Measurements from ENCODE around the gene CABP2. TPM values are rescaled to one million over a fixed set of nuclear protein-coding genes. Genes with fewer than 3 reads are reported as not detected.

The CABP2 gene
- total RNA-seq, 3 donors from 2014 or later (not counting 1 experiment from before 2014, with no cell fraction given), result not detected

DNA sequence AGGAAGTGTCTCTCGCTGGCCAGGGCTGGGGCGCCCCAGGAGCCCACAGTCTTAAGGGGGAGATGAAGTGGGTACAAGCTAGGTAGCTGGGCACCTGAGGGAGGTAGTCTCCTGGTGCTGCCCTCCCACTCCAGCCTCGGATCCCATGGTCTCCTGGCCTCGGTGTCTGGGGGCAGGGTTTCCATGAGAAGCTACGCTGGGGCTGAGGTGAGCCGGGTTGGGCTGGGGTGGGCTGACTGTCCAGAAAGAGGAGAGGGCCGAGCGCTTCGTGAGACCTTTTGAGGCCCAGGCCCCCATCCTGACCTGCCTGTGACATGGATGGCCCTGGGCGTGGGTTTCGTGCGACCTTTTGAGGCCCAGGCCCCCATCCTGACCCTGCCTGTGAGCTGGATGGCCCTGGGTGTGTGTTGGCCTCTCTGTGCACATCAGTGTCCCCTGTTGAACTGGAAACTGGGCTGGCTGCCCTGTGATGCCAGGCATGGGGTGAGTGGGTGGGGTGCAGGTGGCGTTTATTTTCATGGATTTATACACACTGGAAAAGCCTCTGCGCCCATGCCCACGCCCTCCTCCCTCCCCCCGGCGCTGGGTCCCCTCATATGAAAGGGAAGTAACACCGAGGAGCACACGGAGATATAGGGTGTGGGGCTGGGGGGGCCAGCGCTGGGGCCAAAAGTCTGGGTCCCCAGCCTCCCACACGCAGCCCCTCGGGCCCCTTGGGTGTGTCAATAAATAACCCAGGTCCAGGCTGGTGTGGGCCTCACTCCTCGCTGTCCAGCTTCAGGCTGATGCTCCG is 31.8 kb downstream of the CABP2 start:
- peaks cover 15 to 21% of the 10 kb centered on the region in 2 donors for H3K4me1 Mint-ChIP-seq
- no peak for ATAC-seq
- TF ChIP-seq, protein P1, sequence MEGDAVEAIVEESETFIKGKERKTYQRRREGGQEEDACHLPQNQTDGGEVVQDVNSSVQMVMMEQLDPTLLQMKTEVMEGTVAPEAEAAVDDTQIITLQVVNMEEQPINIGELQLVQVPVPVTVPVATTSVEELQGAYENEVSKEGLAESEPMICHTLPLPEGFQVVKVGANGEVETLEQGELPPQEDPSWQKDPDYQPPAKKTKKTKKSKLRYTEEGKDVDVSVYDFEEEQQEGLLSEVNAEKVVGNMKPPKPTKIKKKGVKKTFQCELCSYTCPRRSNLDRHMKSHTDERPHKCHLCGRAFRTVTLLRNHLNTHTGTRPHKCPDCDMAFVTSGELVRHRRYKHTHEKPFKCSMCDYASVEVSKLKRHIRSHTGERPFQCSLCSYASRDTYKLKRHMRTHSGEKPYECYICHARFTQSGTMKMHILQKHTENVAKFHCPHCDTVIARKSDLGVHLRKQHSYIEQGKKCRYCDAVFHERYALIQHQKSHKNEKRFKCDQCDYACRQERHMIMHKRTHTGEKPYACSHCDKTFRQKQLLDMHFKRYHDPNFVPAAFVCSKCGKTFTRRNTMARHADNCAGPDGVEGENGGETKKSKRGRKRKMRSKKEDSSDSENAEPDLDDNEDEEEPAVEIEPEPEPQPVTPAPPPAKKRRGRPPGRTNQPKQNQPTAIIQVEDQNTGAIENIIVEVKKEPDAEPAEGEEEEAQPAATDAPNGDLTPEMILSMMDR (IDR thresholded peaks at IDR 0.05), result no peak
- no peaks in the 10 kb centered on the region for H3K36me3 Mint-ChIP-seq
- H3K27me3 ChIP-seq (ENCODE audit: control insufficient read depth, insufficient read depth, low read length), result no peaks in the 10 kb centered on the region
- no peak for DNase-seq
- no peaks in the 10 kb centered on the region for H3K27me3 Mint-ChIP-seq (ENCODE audit: low read depth in 2 of 2)
- 93% methylated on average over 24 of the region's 24 CpGs for WGBS (ENCODE audit: insufficient coverage)
- no peaks in the 10 kb centered on the region for H3K9me3 Mint-ChIP-seq
- no peaks in the 10 kb centered on the region for H3K9me3 ChIP-seq (ENCODE audit: control insufficient read depth, insufficient read depth, low read length)
- H3K4me3 ChIP-seq (ENCODE audit: low read length), result no peak overlapping the region
- no peak overlapping the region for H3K4me3 Mint-ChIP-seq
- H3K36me3 ChIP-seq (ENCODE audit: control insufficient read depth, insufficient read depth, low read length), result peaks cover 85% of the 10 kb centered on the region
- H3K27ac ChIP-seq (ENCODE audit: low read length), result no peak overlapping the region
- intact Hi-C loops (cut with micrococcal nuclease), result no loop called here
- H3K4me1 ChIP-seq (ENCODE audit: control insufficient read depth, insufficient read depth, low read length), result peaks cover 19% of the 10 kb centered on the region
- peak overlapping the region in 1 of 2 donors; percentile 33 for H3K27ac Mint-ChIP-seq

DNA sequence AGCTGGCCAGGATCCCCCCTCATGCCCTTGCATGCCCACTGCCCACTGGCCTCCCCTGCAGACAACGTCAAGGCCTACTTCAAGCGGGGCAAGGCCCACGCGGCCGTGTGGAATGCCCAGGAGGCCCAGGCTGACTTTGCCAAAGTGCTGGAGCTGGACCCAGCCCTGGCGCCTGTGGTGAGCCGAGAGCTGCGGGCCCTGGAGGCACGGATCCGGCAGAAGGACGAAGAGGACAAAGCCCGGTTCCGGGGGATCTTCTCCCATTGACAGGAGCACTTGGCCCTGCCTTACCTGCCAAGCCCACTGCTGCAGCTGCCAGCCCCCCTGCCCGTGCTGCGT is 32.5 kb downstream of the CABP2 start:
- intact Hi-C loops (cut with micrococcal nuclease), result no loop called here
- TF ChIP-seq, protein P1 (IDR thresholded peaks at IDR 0.05), result no peak
- Histone ChIP-seq H3K27me3 (ENCODE audit: control insufficient read depth, insufficient read depth, low read length) (no peaks in the 10 kb centered on the region), H3K4me1 (ENCODE audit: control insufficient read depth, insufficient read depth, low read length) (peaks cover 27% of the 10 kb centered on the region), H3K4me3 (ENCODE audit: low read length) (no peak overlapping the region), H3K27ac (ENCODE audit: low read length) (no peak overlapping the region), H3K9me3 (ENCODE audit: control insufficient read depth, insufficient read depth, low read length) (no peaks in the 10 kb centered on the region), H3K36me3 (ENCODE audit: control insufficient read depth, insufficient read depth, low read length) (peaks cover 79% of the 10 kb centered on the region)
- no peak for ATAC-seq
- no peak for DNase-seq
- no peaks in the 10 kb centered on the region for H3K27me3 Mint-ChIP-seq (ENCODE audit: low read depth in 2 of 2)
- 97% methylated on average over 15 of the region's 15 CpGs for WGBS (ENCODE audit: insufficient coverage)
- no peak overlapping the region for H3K4me3 Mint-ChIP-seq
- no peaks in the 10 kb centered on the region for H3K36me3 Mint-ChIP-seq
- peaks cover 23 to 29% of the 10 kb centered on the region in 2 donors for H3K4me1 Mint-ChIP-seq
- H3K27ac Mint-ChIP-seq, result peak overlapping the region in 1 of 2 donors; percentile 33
- no peaks in the 10 kb centered on the region for H3K9me3 Mint-ChIP-seq

DNA sequence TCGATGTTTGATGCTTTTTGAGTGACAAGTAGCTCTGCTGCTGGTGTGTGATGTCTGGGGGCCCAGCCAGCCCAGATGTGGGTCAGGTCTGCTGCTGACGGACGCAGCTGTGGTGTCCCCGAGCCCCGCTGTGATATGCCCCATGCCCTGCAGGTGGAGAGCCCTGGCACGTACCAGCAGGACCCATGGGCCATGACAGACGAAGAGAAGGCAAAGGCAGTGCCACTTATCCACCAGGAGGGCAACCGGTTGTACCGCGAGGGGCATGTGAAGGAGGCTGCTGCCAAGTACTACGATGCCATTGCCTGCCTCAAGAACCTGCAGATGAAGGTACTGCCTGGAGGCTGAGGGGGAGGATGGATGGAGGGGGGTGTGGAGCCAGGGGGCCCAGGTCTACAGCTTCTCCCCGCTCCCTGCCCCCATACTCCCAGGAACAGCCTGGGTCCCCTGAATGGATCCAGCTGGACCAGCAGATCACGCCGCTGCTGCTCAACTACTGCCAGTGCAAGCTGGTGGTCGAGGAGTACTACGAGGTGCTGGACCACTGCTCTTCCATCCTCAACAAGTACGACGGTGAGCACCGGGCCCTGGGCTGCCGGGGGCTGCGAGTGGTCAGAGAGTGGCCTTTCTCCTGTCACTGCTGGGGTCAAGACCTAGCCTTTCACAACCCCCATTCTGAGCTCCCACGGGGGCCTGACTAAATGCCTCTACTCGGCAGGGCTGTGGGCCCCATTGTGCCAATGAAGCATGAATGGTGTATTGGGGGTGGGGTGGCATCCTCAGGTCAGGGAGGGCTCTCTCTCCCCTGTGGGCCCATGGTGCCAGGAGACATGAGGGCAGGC is 33.1 kb downstream of the CABP2 start:
- ATAC-seq (no peak), DNase-seq (no peak)
- Histone ChIP-seq H3K36me3 (ENCODE audit: control insufficient read depth, insufficient read depth, low read length) (peaks cover 73% of the 10 kb centered on the region), H3K9me3 (ENCODE audit: control insufficient read depth, insufficient read depth, low read length) (no peaks in the 10 kb centered on the region), H3K27ac (ENCODE audit: low read length) (no peak overlapping the region), H3K27me3 (ENCODE audit: control insufficient read depth, insufficient read depth, low read length) (no peaks in the 10 kb centered on the region), H3K4me1 (ENCODE audit: control insufficient read depth, insufficient read depth, low read length) (peaks cover 32% of the 10 kb centered on the region), H3K4me3 (ENCODE audit: low read length) (no peak overlapping the region)
- Mint-ChIP-seq H3K36me3 (no peaks in the 10 kb centered on the region), H3K4me1 (peaks cover 26 to 33% of the 10 kb centered on the region in 2 donors), H3K4me3 (no peak overlapping the region), H3K9me3 (no peaks in the 10 kb centered on the region), H3K27ac (peak overlapping the region; percentile 34 to 64), H3K27me3 (ENCODE audit: low read depth in 2 of 2) (no peaks in the 10 kb centered on the region)
- intact Hi-C loops (cut with micrococcal nuclease), result no loop called here
- TF ChIP-seq, protein P1 (IDR thresholded peaks at IDR 0.05), result no peak
- 90% methylated on average over 23 of the region's 23 CpGs for WGBS (ENCODE audit: insufficient coverage)
